ENCODE data around the gene KRT83. TPM values are rescaled to one million over a fixed set of nuclear protein-coding genes. Genes with fewer than 3 reads are reported as not detected.

Gene KRT83
- total and polyA plus RNA-seq, 4 donors = not detected

GRCh38 chr12:52337054-52337453 lies 15.9 kb upstream of the KRT83 start:
- no peak overlapping the region for H3K9ac ChIP-seq (ENCODE audit: insufficient read depth in 1 of 2, low read length in 2 of 2)
- no peaks in the 10 kb centered on the region for H3K4me1 ChIP-seq (ENCODE audit: control insufficient read depth in 5 of 5, insufficient read depth in 5 of 5, low read length in 5 of 5)
- H3K27me3 ChIP-seq (ENCODE audit: control insufficient read depth in 3 of 3, insufficient read depth in 3 of 3, low read length in 2 of 3) = no peaks in the 10 kb centered on the region
- ATAC-seq (ENCODE audit: insufficient read depth, low FRiP score) (no peak), DNase-seq (no peak)
- H3K4me3 ChIP-seq = no peak overlapping the region
- peaks cover 0 to 10% (median 3%) of the 10 kb centered on the region in 4 donors for H3K9me3 ChIP-seq (ENCODE audit: control insufficient read depth in 4 of 4, insufficient read depth in 3 of 4, low read length in 3 of 4)
- no peak for TF ChIP-seq CTCF (IDR thresholded peaks at IDR 0.05; ENCODE audit: control extremely low read depth, extremely low read depth)
- no peaks in the 10 kb centered on the region for H3K36me3 ChIP-seq (ENCODE audit: control insufficient read depth in 4 of 4, insufficient read depth in 4 of 4, low read length in 4 of 4)
- H3K27ac ChIP-seq (ENCODE audit: low read depth in 1 of 2, low read length in 1 of 2) = no peak overlapping the region
- 71 to 81% methylated on average over 1 of the region's 1 CpG for WGBS, 2 donors

- ATAC-seq (ENCODE audit: insufficient read depth, low FRiP score) (no peak), DNase-seq (no peak)
- 83 to 94% methylated on average over 2 of the region's 2 CpGs for WGBS, 2 donors
- Histone ChIP-seq H3K27ac (ENCODE audit: low read depth in 1 of 2, low read length in 1 of 2) (no peak overlapping the region), H3K4me3 (no peak overlapping the region), H3K4me1 (ENCODE audit: control insufficient read depth in 5 of 5, insufficient read depth in 5 of 5, low read length in 5 of 5) (no peaks in the 10 kb centered on the region), H3K27me3 (ENCODE audit: control insufficient read depth in 3 of 3, insufficient read depth in 3 of 3, low read length in 2 of 3) (no peaks in the 10 kb centered on the region), H3K9me3 (ENCODE audit: control insufficient read depth in 4 of 4, insufficient read depth in 3 of 4, low read length in 3 of 4) (peaks cover 0 to 10% (median 3%) of the 10 kb centered on the region in 4 donors), H3K36me3 (ENCODE audit: control insufficient read depth in 4 of 4, insufficient read depth in 4 of 4, low read length in 4 of 4) (no peaks in the 10 kb centered on the region), H3K9ac (ENCODE audit: insufficient read depth in 1 of 2, low read length in 2 of 2) (no peak overlapping the region)
- TF ChIP-seq CTCF (IDR thresholded peaks at IDR 0.05; ENCODE audit: control extremely low read depth, extremely low read depth) = no peak
Measured at GRCh38 chr12:52336641-52337040, 15.4 kb upstream of the KRT83 start.

- ATAC-seq (ENCODE audit: insufficient read depth, low FRiP score) = no peak
- 87 to 90% methylated on average over 4 of the region's 4 CpGs for WGBS, 2 donors
Measured at GRCh38 chr12:52335598-52336262, 14.5 kb upstream of the KRT83 start.

More at GRCh38 chr12:52335598-52336262, 14.5 kb upstream of the KRT83 start:
- peaks cover 0 to 10% (median 3%) of the 10 kb centered on the region in 4 donors for H3K9me3 ChIP-seq (ENCODE audit: control insufficient read depth in 4 of 4, insufficient read depth in 3 of 4, low read length in 3 of 4)
- no peaks in the 10 kb centered on the region for H3K4me1 ChIP-seq (ENCODE audit: control insufficient read depth in 5 of 5, insufficient read depth in 5 of 5, low read length in 5 of 5)
- no peak for DNase-seq
- H3K9ac ChIP-seq (ENCODE audit: insufficient read depth in 1 of 2, low read length in 2 of 2) = no peak overlapping the region
- no peak overlapping the region for H3K4me3 ChIP-seq
- H3K36me3 ChIP-seq (ENCODE audit: control insufficient read depth in 4 of 4, insufficient read depth in 4 of 4, low read length in 4 of 4) = no peaks in the 10 kb centered on the region
- no peak for TF ChIP-seq CTCF (IDR thresholded peaks at IDR 0.05; ENCODE audit: control extremely low read depth, extremely low read depth)
- no peaks in the 10 kb centered on the region for H3K27me3 ChIP-seq (ENCODE audit: control insufficient read depth in 3 of 3, insufficient read depth in 3 of 3, low read length in 2 of 3)
- no peak overlapping the region for H3K27ac ChIP-seq (ENCODE audit: low read depth in 1 of 2, low read length in 1 of 2)
